Esophagus muscularis mucosa (tissue), 4 donors: ENCODE data around the gene INSR.

Experiments used
- EP300 ChIP-seq: sonication (generic); formaldehyde crosslinking; IDR thresholded peaks from one replicate; pipeline ENCODE4 v1.6.1; 2017; ENCODE audit warnings: antibody characterized with exemption
- POLR2A ChIP-seq: fragments of 450-650 bp; IDR thresholded peaks from one replicate; pipeline ENCODE4 v1.6.1; 2017; ENCODE audit warnings: antibody characterized with exemption, moderate library complexity, mild to moderate bottlenecking, low read depth
- TF ChIP-seq, protein P1 (sequence below), 3 experiments: fragments of 200-600 bp in 2 of 3; fragments of 450-650 bp in 1 of 3; sonication (generic) in 2 of 3; IDR thresholded peaks; one replicate each; pipeline ENCODE4 v1.5.1; 2017 to 2019; ENCODE audit warnings: antibody characterized with exemption in 3 of 3, mild to moderate bottlenecking in 2 of 3, moderate library complexity in 1 of 3

- TF ChIP-seq EP300 (no peak), POLR2A (no peak)
- TF ChIP-seq, protein P1, sequence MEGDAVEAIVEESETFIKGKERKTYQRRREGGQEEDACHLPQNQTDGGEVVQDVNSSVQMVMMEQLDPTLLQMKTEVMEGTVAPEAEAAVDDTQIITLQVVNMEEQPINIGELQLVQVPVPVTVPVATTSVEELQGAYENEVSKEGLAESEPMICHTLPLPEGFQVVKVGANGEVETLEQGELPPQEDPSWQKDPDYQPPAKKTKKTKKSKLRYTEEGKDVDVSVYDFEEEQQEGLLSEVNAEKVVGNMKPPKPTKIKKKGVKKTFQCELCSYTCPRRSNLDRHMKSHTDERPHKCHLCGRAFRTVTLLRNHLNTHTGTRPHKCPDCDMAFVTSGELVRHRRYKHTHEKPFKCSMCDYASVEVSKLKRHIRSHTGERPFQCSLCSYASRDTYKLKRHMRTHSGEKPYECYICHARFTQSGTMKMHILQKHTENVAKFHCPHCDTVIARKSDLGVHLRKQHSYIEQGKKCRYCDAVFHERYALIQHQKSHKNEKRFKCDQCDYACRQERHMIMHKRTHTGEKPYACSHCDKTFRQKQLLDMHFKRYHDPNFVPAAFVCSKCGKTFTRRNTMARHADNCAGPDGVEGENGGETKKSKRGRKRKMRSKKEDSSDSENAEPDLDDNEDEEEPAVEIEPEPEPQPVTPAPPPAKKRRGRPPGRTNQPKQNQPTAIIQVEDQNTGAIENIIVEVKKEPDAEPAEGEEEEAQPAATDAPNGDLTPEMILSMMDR (IDR thresholded peaks at IDR 0.05): no peak
These were observed 169.4 kb downstream of the INSR start for GRCh38 chr19:7124782-7125181.
